Dermis microvascular lymphatic vessel endothelial cell (primary cell): Measurements from ENCODE around the gene PGBD2. TPM values are rescaled to one million over a fixed set of nuclear protein-coding genes. Genes with fewer than 3 reads are reported as not detected.
A peak's percentile ranks its signal among the peaks of the same experiment; 100 is the strongest.
"Not testable (repeated sequence)": the region's sequence is repeated elsewhere in the genome, so short reads cannot be mapped to it uniquely, and the experiment has no call there.

Experiments
- DNase-seq, 2 donors: peaks; one replicate each; pipeline versions ENCODE4 v3.0.0 to v3.0.0-alpha.2; 2010; ENCODE audit warnings: low read depth in 2 of 2
- total RNA-seq: library from RNA; depleted of rRNA; stranded (reverse); fragments of >200 nt; gene quantifications from 2 replicates; pipeline ENCODE4 v1.2.1, GENCODE V29; 2014

Gene PGBD2
- total RNA-seq, 1 donor from 2014 or later: 5.9 TPM

DNA sequence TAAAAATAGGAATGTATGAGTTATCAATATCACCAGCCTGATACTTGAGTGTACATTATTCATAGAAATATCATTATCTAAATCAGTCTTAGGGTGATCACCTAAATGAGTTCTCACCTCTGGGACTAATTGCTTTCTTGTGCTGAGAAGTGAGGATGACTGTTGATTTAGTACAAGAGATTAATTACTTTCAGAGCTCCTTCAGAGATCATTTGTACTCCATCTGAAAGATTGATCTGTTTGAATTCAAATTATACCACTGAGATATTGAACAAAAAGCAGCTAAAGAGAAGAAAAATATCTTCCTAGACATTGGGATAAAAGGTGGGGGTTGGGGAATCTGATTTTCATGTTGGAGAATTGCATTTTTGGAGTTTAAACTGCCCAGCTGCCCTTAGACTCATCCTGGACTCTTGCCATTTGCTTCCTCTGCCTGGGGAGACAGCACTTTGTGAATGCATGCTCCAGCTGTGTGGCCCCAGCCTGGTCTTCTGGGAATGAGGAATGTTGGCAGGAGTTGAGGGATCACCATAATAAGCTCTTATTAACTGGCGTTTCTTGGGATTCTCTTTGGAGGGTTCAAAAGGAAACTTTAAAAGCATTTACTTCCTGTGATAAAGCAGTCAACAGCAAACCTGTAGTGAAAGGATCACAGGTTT, 19.7 kb upstream of the PGBD2 start:
- no peak for DNase-seq

DNA sequence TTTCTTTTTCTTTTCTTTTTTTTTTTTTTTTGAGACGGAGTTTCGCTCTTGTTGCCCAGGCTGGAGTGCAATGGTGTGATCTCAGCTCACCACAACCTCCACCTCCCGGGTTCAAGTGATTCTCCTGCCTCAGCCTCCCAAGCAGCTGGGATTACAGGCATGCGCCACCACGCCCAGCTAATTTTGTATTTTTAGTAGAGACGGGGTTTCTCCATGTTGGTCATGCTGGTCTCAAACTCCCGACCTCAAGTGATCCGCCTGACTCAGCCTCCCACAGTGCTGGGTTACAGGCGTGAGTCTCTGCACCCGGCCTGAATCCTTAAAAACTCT, 16.2 kb upstream of the PGBD2 start:
- not testable (repeated sequence) for DNase-seq

DNA sequence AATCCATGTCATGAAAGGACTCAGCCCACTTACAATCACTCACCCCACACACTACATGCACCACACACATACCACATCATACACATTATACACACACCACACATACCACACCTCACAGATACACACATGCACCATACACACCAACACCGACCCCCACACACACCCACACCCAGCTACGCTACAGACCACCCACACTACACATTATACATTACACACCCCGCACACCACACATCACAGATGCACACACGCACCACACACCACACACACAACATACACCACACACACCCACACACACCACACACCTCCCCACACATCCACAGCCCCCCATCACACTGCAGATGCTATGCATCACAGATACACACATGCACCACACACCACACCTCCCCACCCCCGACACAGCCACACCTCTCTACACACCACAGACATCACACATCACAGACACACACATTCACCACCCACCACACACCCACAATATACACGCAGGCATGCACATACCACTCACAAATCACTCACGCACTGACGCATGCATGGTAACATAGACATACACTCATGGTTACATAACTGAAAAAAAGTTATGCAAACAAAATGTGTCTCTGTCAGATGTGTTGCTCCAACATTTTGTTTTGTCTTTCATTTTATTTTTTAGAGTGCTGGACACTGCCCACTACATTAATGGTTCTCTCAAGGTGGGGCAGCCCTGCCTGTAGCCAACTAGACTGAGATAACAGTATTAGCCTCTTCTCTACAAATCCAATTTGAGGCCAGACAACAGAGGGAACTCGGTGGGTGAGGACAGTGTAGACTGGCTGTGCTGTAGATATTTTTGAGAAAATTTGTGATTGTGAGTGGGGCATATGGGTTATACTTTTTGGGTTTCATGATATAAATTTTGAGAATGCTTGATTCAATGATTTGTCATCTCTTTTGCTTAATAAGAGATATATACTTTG, 15.2 kb upstream of the PGBD2 start:
- DNase-seq: no peak

DNA sequence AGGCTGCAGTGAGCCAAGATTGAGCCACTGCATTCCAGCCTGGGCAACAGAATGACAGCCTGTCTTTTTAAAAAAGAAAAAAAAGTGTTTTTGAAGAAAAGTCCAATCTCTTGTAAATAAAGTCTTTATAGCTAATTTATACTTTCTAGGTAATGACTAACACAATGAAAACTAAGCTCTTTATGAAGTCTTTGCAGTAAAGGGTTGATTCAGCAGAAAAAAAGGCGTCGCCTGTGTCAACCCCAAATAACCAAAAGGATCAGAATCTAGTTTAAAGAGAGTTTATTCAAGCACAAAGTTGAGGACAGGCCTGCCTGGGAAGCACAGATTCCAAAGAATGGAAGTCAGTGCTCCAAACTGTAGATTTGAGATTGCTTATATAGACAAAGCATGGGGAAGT, 14.3 kb upstream of the PGBD2 start:
- DNase-seq: no peak

DNA sequence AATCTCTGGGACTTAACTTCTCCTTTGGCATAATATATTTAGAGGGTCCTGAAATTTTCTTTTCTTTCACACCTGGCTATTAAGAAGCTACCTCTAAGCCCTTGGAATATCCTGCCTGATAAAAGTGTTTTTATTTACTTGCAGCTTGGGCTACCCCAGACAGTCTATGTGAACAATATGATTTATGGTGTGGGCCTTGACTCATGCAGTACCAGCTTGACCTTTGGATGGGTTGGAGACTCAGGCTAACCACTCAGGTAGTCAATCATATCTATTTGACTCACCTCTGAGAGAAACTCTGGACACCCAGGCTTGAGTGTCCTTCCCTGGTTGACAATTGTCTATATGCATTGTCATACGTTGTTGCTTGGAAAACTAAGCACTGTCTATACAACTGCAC, 13.4 kb upstream of the PGBD2 start:
- no peak for DNase-seq

DNA sequence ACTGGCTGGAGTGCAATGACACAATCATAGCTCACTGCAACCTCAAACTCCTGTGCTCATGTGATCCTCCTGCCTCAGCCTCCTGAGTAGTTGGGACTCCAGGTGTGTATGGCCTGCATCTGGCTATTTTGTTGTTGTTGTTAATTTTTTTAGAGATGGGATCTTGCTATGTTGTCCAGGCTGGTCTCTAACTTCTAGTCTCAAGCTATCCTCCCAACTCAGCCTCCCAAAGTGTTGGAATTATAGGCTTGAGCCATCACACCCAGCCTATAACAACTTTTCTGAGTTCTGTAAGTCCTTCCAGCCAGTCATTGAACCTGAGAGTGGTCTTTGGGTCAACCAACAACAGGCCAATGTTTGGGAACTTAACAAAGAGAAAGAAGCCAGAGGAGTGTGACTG, 11.2 kb upstream of the PGBD2 start:
- no peak for DNase-seq

DNA sequence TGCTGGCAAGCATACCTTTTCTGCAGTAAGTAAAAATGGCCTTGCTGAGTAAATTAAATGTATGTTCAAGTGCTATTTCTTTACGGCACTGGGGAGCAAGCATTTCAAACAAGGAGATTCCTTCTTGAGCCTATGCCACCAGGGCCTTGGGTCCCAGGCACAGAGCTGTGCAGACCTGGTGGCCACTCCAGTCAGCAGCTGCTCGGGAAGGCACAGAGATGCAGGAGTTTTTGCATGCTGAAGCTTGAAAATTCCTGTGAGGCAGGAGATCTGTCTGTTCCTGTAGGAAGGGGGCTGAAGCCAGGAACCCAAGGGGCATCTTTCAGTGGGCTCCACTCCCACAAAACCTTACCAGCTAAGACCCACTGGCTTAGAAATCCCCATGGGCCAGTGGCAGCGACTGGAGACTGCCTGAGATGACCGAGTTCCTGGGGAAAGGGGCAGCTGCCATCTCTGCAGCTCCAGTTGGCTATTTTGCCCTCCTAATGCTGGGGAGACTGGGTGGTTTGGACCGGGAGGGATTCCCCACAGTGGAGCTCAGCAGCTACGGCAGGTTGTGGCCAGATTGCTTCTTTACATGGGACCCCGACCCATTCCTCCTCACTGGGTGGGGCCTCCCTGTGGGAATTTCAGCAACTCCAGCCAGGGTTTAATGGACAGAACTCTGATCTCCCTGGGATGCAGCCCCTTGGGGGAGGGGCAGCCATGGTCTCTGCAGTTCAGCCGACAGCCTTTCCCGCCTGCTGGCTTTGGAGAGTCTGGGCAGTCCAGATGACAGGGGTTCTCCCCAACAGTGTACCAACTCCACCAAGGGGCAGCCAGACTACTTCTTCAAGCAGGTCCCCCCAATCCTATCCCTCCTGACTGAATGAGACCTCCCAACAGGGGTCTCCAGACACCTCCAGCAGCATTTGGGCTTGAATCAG, 8.4 kb upstream of the PGBD2 start:
- no peak for DNase-seq

DNA sequence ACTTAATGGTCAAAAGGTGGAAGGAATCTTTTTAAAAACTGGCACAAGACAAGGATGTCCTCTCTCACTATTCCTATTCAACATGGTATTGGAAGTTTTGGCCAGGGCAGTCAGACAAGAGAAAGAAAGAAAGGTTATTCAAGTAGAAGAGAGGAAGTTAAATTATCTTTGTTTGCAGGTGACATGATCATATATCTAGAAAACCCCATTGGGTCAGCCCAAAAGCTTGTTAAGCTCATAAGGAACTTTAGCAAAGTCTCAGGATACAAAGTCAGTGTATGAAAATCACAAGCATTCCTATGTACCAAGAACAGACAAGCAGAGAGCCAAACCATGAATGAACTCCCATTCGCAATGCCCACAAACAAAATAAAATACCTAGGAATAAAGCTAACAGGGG, 5.4 kb upstream of the PGBD2 start:
- no peak for DNase-seq

DNA sequence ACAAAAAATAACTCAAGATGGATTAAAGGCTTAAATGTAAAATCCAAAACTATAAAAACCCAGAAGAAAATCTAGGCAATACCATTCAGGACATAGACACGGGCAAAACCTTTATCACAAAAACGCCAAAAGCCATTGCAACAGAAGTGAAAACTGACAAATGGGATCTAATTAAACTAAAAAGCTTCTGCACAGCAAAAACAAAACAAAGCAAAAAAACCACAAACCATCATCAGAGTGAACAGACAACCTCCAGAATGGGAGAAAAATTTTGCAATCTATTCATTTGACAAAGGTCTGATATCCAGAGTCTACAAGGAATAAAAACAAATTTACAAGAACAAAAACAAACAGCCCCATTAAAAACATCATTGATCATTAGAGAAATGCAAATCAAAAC, 4.5 kb upstream of the PGBD2 start:
- DNase-seq: no peak

DNA sequence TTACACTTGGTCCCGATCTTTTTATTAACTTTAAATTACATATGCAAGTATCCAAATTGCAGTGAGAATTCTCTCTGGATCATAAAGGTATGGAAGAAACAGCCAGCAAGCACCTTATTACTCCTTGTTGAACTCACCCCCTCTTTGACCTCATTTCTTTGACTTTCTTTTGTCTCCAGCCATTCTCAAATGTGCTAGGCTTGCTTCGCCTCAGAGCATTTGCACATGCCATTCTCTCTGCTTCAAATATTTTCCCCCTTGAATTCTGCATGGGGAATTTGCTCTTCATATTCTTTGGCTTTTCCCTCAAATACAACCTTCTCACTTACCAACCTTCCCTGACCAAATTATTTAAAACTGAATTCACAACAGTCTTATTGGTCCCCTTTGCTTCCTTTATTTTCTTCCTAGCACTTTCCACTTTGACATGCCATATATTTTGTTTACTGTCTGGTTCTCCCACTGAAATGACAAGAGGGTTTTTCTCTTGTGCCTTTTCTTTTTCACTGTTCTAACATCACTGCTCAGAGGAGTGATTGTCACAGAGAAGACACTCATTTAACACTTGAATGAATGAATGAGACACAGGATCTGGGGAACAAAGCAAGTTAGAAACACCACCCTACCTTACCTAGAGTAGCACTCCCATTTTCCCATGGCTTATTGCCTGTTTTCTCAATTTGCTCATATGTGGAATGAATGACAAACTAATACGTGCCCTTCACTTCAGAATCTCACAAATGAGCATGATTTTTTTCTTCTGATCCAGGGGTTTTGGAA, 1.4 kb upstream of the PGBD2 start:
- no peak for DNase-seq

DNA sequence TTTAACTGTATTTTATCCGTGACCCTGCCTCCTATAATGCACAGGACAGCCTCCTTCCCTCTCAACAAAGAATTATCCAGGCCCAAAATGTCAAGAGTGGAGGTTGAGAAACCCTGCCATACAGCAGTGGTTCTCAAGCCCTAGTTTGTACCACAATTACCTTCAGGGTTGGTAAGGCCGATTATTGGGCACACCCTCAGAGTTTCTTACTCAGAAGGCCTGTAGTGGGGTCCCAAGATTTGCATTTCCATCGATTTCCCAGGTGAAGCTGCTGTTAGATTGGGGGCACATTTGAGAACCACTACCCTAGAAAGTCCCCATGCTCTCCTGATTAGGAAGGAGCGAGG, 400 bp upstream of the PGBD2 start:
- no peak for DNase-seq

DNA sequence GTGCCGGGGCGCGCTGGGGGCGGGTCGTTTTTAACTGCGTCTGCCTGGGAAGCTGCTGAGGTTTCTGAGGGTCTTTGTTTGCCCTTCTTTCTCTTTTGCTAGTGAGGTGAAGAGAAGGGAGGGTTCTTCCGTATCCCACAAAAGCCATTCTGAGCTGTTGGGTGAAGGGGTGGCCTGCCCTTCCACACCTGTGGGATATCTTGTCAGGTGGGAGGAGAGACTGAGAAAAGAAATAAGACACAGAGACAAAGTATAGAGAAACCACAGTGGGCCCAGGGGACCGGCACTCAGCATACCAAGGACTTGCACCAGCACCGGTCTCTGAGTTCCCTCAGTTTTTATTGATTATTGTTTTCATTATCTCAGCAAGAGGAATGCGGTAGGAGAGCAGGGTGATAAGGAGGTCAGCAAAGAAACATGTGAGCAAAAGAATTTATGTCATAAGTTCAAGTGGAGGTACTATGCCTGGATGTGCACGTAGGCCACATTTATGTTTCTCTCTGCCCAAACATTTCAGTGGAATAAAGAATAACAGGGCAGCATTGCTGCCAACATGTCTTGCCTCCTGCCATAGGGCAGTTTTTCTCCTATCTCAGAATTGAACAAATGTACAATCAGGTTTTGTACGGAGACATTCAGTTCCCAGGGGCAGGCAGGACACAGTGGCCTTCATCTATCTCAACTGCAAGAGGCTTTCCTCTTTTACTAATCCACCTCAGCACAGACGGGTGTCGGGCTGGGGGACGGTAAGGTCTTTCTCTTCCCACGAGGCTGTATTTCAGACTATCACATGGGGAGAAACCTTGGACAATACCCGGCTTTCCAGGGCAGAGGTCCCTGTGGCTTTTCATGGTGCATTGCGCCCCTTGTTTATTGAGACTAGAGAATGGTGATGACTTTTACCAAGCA, 972 bp downstream of the PGBD2 start:
- peak in 1 of 2 donors; percentile 6 for DNase-seq

DNA sequence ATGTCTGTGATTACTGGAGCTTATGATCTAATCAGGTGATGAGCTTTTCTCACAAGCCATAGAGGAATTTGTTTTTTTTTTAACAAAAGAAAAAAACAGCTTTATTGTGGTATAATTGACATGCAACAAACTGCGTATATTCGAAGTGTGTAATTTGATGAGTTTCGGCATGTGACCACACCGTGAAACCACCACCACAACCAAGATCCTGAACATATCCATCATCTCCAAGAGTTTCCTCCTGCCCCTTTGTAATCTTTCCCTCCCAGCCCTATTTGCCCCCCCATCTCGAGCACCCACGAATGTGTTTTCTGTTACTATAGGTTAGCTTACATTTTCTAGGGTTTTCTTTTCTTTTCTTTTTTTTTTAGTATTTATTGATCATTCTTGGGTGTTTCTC, 4.7 kb downstream of the PGBD2 start:
- DNase-seq: no peak

DNA sequence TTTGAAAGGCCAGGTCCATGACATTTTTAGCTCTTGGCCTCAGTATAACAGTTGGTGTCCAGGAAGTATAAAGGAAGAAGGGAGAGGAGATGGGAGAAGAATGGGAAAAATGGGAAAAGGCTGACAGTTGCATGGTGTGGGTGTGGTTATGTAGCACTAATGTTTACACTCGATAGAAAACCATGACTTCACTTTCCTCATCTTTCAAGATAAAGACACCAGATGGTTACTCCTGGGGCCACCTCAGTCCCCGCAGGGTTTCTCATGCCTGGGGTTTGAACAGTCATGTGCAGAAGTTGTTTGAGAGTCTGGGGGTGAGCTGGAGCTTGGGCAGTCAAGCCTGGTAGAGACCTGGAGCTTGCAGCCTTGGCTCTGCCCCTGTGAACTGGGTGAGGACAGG, 7.9 kb downstream of the PGBD2 start:
- no peak for DNase-seq

DNA sequence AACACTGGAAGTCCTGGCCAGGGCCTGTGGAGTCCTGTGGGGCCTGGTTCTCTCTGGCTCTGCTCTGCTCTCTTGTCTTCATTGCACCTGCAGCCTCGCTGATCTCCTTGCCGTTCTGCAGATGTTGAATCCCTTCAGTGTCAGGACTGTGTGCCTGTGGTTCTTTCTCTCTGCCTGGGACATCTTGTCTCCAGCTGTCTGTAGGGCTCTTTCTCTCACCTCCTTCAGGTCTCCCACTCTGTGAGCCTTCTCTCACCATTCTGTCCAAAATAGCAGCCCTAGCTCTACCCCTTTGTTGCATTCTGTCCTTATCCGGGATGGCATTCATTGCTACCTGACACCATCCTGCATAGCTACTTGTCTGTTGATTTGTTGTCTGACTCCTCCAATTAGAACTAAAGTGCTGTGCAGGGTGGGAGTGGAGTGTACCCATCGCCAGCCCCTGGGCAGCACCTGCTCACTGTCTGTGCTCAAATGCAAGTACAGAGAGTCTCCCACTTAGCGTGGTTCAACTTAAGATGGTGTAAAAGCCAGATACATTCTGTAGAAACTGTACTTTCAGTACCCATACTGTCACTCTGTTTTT, 8.9 kb downstream of the PGBD2 start:
- DNase-seq: no peak

DNA sequence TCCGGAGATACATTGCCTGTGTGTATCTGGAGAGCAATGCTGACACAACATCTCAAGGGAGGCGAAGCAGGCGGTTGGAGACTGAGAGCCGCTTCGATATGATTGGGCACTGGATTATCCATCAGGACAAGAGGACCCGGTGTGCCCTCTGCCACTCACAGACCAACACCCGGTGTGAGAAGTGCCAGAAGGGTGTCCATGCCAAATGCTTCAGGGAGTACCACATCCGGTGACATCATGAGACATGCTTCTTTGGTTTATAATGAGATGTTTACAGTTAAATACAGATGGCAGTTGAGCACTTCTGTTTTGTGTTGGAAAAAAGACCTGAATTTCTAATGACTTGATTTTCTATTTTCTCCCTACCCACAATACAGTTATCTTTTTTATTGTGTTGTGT, 12.1 kb downstream of the PGBD2 start:
- DNase-seq: no peak

DNA sequence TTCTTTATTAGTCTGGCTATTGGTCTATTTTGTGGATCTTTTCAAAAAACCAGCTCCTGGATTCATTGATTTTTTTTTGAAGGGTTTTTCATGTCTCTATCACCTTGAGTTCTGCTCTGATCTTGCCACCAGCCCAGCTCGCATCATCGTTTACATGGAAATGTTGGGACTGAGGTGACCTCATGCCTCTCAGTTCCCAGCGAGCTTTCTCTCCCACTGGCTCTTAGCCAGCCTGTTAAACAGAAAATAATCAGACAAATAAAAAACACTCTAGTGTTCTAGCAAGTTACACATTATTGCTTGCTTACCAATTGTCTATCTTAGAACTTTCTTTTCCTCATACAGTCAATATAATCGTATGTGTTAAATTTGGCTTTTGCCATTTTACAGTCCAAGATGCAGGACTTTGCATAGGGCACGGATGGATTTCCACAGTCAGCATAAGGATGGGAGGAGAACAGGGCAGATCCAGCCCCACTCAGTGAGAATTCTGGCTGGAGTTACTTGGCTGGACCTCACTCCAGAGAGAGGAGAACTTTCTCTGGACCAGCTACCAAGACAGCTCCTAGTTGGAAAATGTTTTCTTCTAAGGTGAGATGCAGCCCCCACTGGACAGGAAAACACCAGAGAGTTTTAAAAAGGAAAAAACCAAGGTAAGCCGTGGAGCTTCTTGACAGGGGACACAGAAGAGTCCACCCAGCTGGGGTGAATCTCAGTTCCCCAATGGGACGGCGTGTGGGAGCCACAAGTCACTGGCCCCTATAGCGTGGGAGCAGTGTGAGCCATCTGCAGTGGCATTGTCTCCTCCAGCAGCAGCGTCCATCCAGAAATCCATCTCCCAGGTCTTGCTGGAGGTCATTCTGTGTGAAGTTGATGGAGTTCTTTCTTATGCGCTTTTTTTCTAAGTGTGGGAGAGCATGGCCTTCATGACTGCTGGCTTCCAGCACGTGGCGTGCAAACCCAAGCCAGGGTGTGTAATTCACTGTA, 17.6 kb downstream of the PGBD2 start:
- DNase-seq: no peak

DNA sequence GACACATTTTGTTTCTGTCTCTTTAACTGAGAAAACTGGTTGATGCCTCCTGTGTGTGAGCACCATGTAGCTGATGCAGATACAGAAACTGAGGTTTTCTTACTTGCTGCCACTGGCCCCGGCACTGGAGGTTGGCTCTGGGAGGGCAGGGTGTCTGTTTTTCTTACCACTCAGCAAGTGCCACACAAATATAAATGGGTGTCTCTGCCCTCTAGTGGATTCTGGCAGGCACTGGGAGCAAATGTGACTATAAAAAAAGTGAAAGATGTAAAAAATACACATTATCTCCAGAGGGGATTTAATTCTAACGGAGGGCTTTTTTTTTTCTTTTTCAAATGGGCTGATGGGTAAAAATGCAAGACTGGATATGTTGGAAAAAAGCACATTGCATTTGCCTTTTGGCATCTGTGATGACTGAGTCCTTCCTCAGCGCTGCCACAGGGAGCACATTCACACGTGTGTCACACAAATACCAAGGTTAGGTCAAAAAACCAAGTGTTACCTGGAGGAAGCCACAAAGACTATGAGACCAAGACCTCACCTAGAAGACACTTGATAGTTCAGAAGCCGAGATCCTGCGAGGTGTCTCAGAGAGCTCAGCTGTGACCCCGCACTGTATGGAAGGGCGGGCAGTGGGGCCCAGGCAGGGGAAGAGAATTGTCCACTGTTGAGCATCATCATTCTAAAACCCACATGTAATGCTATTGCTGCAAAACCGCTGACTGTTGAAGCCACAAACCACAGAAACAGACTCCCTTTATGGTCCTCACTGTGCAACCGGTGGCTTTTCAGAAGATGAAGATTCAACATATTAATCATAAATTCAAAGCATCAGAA, 18.9 kb downstream of the PGBD2 start:
- peak; percentile 31 to 64 for DNase-seq
